Hematopoietic multipotent progenitor cell treated with erythropoietin and hydrocortisone succinate and interleukin-3 and kit ligand, for 15 days (in vitro differentiated cells): ENCODE results near the gene MAP3K15.
"Not testable (repeated sequence)": the region's sequence is repeated elsewhere in the genome, so short reads cannot be mapped to it uniquely, and the experiment has no call there.

ENCODE experiments used
- DNase-seq: peaks from one replicate; pipeline ENCODE4 v3.0.0-alpha.2; 2015; ENCODE audit warnings: low spot score

MAP3K15 gene

DNA sequence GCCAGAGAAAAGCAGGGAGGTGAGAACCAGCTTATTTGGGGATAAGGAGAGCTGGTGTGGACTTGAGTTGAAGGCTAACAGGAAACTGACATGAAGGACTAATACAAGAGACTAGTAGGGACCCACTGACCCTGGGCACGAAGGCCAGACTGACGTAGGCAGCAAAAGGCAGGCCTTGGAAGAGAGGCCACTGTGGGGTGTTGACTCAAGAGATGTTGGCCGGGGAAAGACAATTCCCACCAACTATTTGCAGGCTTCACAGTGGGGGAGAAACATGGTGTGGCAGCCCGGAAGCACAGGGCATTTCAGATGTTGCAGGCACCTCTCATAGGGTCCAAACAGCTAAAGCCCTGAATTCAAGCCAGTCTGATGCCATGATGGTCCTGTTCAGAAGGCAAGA is 24.4 kb upstream of the MAP3K15 start:
- DNase-seq = no peak

DNA sequence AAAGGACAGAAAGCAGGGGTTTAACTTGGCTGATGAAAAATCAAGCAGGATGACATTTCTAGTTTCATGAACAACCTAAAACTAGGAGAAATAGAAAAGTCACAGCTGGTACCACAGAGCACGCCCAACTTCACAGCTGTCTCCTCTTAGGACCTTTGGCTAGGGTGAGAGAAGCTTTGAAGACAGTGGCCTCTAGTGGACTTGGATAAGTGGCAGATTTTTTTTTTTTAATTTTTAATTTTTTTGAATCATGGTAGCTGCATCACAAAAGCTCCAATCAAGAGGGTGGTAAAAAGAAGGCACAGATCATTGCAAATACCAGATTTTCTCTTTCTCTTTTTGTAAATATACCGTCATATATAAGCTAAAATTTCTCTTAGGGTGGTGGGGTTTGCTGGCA is 20.2 kb upstream of the MAP3K15 start:
- DNase-seq = no peak

DNA sequence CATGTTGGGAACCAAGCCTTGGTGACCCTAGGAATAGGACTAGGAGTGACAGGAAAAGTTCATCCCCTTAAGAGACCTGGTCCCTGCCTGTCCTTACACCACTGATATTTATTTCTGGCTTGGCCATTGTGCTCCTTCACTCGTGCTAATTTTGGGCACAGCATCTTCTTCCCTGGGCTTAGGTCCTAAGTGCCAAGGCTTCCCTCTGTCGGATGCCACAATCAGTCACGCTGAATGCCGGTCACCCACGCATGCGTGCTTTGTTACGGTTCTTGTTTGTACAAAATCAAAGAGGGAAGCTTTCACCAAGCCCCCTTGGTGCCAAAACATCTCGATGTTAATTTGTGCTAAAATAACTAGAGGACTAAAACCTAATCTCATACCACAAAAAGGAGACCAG is 17.4 kb upstream of the MAP3K15 start:
- no peak for DNase-seq

DNA sequence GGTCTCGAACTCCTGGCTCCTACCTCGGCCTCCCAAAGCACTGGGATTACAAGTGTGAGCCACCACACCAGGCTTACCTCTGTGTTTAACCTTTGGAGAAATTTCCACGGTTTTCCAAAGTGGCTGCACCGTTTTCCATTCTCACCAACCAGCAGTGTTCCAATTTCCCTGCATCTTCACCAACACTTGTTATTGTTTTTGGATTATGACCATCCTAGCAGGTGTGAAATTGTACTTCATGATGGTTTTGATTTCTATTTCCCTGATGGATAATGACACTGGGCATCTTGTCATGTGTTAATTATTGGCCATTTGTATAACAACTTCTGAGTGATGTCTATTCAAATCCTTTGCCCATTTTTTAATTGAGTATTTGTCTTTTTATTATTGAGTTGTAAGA is 2.7 kb upstream of the MAP3K15 start:
- no peak for DNase-seq

DNA sequence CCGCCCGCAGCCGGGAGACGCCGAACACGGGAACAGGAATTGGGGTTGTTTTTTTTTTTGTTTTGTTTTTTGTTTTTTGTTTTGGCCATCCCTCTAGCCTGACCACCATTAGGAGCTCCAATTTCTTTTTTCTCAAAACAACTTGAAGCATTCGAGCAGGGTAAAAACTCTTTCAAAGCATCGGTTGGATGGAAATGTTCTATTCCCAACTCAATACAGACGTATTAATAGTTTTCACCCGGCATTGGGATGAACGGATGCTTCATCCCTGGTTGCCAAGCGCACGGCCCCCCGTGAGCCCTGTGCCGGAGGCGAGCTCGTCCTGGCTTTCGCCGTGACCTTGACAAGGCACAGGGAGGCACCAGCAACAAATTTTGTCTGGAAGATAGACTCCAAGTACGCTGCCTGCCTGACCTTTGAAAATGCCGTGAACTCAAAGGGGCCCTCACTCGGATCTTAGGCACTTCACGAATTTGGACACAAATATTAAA is 352 bp upstream of the MAP3K15 start:
- DNase-seq = no peak

DNA sequence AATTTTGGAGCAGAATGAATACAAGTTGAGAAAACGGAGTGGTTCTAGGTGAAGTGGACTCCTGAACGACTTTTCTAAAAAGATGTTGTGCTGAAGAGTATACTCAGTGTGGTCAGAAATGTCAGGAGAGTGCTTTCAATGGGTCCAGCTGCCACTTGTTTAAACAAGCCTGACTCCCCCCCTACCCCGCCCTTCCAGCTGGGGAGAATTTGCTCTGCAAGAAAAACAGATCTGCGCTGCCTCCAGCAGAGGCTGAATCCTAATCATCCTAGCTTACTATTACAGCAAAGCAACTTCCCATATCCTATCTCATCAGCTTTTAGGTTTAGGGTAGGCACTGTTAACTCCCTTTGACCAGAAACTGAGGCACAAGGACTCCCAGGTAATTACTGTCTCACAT is 1.9 kb downstream of the MAP3K15 start:
- DNase-seq = no peak

DNA sequence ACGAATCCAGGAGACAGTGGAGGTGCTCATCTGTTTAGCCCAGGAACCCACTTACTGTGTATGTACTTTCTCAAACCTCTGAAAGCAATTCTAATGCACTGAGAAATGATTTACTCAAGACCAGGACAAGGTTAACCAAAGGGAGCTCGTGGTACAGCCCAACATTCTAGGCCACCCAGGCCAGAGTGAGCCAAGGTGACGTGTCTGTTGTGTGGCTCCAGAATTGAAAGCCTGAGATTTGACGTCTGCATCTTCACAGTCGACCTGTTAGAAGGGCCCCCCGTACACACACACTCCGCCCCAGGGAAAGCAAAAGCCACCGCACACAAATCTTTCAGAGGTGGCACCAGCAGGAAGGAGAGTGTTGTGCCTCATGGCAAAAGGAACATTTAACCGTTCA is 2.3 kb downstream of the MAP3K15 start:
- DNase-seq = no peak

DNA sequence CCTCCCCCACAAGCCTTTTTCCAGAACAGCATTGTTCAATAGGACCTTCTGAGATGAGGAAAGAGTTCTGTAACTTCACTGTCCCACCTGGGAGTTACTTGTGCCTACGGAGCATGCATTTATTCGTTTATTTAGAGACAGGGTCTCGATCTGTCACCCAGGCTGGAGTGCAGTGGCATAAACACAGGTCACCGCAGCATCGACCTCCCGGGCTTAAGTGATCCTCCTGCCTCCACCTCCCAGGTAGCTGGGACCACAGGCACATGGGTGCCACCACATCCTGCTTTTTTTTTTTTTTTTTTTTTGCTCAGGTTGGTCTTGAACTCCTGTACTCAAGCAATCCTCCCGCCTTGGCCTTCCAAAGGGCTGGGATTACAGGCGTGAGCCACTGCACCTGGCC is 2.9 kb downstream of the MAP3K15 start:
- no peak for DNase-seq

DNA sequence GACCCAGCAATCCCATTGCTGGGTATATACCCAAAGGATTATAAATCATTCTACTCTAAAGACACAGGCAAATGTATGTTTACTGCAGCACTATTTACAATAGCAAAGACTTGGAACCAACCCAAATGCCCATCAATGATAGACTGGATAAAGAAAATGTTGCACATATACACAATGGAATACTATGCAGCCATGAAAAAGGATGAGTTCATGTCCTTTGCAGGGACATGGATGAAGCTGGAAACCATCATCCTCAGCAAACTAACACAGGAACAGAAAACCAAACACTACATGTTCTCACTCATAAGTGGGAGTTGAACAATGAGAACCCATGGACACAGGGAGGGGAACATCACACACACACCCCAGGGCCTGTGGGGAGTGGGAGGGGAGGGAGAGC is 3.5 kb downstream of the MAP3K15 start:
- not testable (repeated sequence) for DNase-seq

DNA sequence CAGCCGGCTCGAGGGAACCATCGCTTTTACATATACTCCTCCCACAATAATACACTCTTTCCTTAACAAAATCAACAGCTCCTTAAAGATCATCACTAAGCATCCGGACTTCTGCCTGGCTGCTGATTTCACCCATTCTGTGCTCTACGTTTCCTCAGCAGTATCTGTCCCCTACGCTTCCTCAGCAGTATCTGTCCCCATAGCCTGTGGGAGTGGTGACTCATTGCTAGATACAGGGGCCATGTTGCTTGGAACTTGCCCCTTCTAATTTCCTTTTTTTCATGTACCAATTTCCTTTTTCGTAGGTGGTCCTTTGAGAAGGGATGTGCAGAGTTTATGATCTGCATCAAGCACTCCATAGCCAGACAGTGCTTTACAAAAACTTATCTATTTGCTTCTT is 18.6 kb downstream of the MAP3K15 start:
- no peak for DNase-seq

DNA sequence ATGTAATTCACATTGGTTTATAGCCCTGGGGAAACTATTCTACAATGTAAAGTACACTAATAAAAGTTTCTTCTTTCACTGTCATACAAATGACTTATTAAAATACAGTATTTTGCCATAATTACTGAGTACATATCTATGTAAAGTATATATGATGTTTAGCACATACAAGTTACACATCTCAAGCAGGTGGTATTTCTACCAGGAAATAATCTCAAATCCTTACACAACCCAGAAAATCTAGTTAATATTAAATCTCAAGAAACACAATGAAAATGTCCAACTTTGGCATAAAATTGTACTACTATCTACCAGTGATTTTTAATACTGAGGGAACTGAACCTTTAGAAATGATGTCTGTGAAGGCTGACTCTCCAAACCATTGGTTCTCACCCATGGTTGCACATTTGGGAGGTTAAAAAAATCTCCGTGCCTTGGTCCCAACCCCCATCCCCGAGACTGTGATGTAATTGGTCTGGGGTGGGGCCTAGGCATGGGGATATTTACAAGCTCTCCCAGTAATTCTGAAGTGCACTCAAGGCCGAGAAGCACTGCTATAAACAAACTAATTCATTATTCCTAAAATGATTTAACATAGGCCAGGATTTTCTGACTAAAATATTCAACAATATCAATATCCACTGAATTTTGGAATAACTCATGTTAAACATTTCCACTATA is 27.6 kb downstream of the MAP3K15 start:
- DNase-seq = no peak

DNA sequence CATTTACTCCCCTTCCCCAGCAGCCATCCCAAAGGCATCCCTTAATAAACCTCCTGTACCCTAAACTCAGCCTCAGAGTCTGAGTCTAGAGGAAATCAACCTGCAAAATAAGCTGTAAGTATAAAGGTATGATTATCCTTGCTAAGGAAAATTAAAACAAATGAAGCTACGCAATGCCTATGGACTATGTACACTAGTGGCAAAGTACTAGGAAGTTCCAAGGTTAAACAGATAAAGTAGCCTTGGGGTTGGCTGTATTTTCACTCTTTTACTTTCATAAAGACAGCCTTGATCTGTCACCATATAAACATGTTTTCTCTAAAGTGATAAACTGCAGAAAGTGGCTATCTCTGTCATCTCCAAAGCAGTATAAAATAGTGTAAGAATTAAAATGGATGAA is 35.9 kb downstream of the MAP3K15 start:
- no peak for DNase-seq

DNA sequence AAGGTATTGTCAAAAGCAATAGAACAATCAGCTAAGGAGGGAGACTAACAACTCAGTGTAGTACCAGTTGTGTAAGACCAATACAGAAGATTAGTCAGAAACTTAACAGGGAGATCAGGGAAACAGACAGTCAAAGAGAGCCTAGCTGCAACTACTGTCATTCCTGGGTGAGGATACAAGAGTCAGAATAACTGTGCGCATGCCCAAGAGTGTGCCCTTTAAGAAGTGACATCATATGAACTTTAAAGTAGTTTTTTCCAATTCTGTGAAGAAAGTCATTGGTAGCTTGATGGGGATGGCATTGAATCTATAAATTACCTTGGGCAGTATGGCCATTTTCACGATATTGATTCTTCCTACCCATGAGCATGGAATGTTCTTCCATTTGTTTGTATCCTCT is 46.9 kb downstream of the MAP3K15 start:
- DNase-seq = not testable (repeated sequence)

DNA sequence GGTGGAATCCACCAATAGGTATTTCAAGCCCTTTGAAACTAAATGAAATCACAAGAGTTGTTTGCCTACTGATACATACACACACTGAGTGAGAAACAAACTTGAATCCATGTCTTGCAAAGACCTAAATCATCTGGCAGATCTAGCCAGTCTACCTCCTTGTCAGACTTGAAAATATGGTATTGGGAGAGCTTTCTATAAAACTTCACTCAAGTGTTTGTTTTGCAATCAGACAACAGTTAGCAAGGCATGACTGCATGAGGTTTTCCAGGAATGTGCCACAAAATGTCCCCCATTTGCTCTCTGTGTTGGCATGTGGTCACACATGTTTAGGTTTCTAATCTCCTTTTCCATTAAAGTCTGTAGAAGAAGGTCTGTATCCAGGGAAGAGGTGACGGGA is 52.4 kb downstream of the MAP3K15 start:
- DNase-seq = no peak

DNA sequence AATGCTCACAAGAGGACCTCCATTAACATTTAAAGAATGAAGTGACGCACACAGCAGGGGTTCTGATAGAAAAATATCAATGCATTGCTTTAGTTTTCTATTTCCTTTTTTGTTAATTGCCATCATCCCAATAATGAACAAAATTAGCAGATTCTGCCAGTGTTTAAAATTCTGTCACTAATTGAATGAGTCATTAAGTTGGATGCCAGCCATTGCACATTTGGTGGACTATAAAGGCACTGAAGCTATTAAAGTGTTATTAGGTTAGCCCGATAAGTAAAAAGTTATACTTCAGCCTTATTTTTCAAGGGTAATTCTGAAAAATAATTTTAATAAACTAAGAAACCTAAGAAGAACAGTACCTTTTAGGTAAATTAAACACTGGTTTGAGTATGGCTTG is 53.1 kb downstream of the MAP3K15 start:
- DNase-seq = no peak

DNA sequence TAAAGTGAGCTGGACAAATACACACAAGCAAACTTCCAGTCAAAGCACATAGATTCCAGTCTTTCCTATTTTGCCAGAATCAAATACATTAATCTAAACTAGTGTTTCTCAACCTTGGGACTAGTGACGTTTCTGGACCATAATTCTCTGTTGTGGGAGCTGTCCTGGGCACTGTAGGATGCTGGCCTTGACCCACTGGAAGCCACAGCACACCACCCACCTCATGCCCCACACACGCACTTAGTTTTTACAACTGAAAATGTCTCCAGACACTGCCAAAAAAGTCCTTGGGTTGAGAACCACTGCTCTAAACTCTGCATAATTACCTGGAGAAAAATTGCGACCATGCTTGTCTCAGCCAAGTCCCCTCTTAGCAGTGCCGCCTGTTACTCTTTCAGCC is 57.6 kb downstream of the MAP3K15 start:
- DNase-seq = no peak

DNA sequence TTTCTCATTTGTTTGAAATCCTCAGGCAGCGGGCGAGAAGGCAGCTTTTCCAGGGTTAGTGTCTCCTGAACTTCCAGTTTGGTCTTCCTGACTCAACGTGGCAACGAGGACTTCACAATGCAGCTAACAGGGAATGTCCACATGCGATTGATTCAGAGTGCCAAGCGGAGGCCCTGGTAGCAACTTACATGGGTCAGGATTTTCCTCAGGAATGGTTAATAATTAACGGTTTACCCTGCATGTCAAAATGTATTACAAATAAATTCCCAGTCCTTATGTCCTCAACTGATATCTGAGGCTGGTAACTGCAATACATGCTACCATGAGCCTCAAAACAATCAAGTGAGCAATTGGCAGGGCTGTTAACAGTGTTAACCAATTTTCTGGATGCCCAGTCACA is 67.2 kb downstream of the MAP3K15 start:
- no peak for DNase-seq

DNA sequence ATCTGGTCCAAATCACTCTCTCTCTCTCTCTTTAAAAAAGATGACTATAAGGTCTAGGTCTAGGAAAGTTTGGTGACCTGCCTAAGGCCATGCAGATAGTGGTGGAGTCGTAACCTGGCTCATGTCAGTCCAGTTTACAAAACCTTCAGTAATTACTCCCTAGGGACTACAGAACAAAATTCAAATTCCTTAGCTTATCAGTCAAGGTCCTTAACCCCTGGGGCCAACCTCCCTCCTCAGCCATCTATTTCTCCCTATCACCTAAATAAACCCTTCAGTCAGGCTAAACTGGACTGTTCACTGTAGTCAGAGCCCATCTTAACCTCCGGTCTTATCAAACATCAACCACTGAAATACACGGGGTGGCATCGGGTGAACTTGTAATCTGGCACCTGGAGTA is 68.9 kb downstream of the MAP3K15 start:
- DNase-seq = no peak

DNA sequence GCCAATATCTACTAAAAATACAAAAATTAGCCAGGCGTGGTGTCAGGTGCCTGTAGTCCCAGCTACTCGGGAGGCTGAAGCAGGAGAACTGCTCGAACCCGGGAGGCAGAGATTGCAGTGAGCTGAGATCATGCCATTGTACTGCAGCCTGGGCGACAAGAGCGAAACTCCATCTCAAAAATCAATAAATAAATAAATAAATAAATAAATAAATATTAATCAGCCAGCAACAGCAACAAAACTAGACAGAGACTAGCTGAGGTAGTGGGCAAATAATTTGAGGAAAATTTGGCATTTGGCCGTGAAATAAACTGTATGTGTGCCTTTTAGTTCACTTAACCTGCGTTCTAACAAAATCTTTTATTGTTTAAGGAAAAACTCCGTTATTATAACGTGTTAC is 69.5 kb downstream of the MAP3K15 start:
- DNase-seq = not testable (repeated sequence)

DNA sequence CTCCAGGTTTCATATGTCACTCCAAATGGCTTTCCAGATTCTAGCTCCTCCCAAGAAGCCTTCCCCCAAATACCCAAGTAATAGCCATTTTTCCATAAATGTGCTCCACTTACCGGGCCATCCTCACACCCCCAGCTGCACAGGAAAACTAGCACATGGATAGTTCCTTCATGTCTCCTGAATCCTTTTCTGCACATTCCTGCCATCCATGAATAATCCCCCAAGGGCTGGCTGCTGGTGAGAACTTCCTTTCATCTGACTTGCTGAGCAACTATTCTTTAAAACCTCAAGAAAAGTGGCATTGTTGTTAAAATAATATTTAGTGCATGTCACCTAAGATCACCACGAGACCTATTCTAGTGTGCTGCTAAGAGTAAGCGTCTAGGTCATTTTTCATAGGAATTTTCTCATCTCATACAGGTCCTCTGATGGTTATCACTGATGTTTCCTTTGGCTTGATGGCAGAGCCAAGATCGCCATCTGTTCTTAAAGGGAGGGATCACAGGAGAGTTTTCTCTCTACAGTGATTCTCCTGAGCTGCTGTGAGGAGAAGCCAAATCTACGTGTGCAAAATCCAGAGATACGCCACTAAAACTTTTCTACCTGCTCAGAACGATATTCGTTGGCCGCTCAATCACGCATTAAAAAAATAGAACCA is 71.3 kb downstream of the MAP3K15 start:
- DNase-seq = no peak

DNA sequence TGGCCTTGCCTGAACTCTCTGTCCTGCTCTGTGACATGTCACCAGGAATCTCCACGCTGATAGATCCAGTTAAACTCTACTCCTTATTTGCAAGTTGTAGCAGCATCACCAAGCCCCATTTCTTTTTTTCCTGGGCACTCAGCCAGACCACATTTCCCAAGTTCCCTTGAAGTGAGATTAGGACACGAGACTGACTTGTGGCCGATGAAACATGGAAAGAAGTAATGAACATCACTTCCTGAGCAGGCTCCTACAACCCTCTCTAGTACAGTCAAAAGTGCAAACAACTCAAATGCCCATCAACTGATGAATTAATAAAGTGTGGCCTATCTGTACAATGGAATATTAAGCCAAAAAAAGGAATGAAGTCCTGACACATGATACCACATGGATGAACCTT is 74.6 kb downstream of the MAP3K15 start:
- no peak for DNase-seq

DNA sequence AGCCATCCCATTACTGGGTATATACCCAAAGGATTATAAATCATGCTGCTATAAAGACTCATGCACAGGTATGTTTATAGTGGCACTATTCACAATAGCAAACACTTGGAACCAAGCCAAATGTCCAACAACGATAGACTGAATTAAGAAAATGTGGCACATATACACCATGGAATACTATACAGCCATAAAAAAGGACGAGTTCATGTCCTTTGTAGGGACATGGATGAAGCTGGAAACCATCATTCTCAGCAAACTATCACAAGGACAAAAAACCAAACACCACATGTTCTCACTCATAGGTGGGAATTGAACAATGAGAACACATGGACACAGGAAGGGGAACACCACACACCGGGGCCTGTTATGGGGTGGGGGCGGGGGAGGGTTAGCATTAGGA is 92.6 kb downstream of the MAP3K15 start:
- not testable (repeated sequence) for DNase-seq

DNA sequence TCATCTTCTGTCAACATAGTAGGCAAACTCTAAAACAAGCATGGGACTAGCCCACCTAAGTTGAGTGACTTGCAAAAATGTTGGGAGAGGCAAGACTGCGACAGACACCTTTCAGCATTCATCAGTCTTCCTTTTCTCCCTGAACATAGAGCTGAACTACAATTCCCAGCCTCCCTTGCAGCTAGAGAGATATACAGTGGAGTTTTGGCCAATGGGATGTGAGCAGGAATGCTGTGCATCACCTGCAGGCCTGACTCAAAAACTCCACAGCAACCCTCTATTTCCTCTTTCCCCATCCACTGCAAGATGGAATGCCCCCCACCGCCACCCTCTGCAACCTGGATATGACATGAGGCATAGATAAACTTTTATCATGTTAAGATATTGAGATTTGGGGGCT is 105.0 kb downstream of the MAP3K15 start:
- DNase-seq = no peak

DNA sequence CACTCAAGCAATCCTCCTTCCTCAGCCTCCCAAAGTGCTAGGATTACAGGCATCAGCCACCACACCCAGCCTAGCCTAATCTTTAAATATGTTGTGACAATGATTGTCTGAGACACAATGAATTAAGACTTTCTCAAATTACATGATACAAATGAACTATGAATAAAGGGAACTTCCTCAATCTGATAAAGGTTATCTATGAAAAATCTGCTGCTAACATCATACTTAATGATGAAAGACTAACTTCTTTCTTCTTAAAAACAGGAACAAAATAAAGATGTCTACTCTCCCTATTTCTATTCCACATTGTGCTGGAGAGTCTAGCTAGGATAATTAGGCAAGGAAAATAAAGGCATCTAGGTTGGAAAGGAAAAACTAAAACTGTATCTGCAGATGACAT is 111.6 kb downstream of the MAP3K15 start:
- no peak for DNase-seq
